DND-41 (cell line): Measurements from ENCODE around the gene FKBP14.

Experiments
- ATAC-seq: fragments of 200-7000 bp; cut with Tn5 transposase; 3 replicates; pipeline ENCODE4 v1.9.1; 2021; ENCODE audit warnings: low read depth; ENCODE audit not compliant: insufficient read depth
- DNase-seq: peaks from one replicate; pipeline ENCODE4 v3.0.0-alpha.2; 2020
- H2AFZ ChIP-seq: 2 replicates; pipeline ENCODE4 v1.6.0; 2012; ENCODE audit warnings: low read depth, low read length
- H3K27ac ChIP-seq: 2 replicates; pipeline ENCODE4 v1.5.1; 2012; ENCODE audit warnings: low read length, inconsistent platforms
- H3K27me3 ChIP-seq: fragments of 200-600 bp; sonication (generic); 2 replicates; pipeline ENCODE4 v1.6.0; 2012; ENCODE audit warnings: low read length, mild to moderate bottlenecking, inconsistent platforms; ENCODE audit not compliant: insufficient read depth, poor library complexity
- H3K36me3 ChIP-seq: 2 replicates; pipeline ENCODE4 v1.5.1; 2012; ENCODE audit warnings: low read length, inconsistent platforms; ENCODE audit not compliant: insufficient read depth
- H3K4me1 ChIP-seq: 2 replicates; pipeline ENCODE4 v1.5.1; 2012; ENCODE audit warnings: mild to moderate bottlenecking, low read length; ENCODE audit not compliant: insufficient read depth
- H3K4me2 ChIP-seq: 2 replicates; pipeline ENCODE4 v1.6.0; 2012; ENCODE audit warnings: mild to moderate bottlenecking, moderate library complexity, low read length, inconsistent platforms; ENCODE audit not compliant: insufficient read depth
- H3K4me3 ChIP-seq, 2 experiments: fragments of 200-600 bp in 1 of 2; shearing (Covaris generic) in 1 of 2; 2 replicates each; pipeline ENCODE4 v1.5.1; 2012 to 2016; ENCODE audit warnings: inconsistent platforms in 2 of 2, low read length in 2 of 2, mild to moderate bottlenecking in 2 of 2, low read depth in 1 of 2, moderate library complexity in 1 of 2
- H3K79me2 ChIP-seq: 2 replicates; pipeline ENCODE4 v1.6.0; 2012; ENCODE audit warnings: low read length, inconsistent platforms; ENCODE audit not compliant: insufficient read depth
- H3K9ac ChIP-seq: 2 replicates; pipeline ENCODE4 v1.6.0; 2012; ENCODE audit warnings: low read depth, mild to moderate bottlenecking, inconsistent platforms, low read length, moderate library complexity
- H3K9me3 ChIP-seq: 2 replicates; pipeline ENCODE4 v1.5.1; 2012; ENCODE audit warnings: low read length, moderate library complexity, mild to moderate bottlenecking, inconsistent platforms; ENCODE audit not compliant: insufficient read depth, severe bottlenecking
- H4K20me1 ChIP-seq: 2 replicates; pipeline ENCODE4 v1.6.0; 2012; ENCODE audit warnings: low read length; ENCODE audit not compliant: insufficient read depth
- EZH2 ChIP-seq: IDR thresholded peaks from 3 replicates; pipeline ENCODE4 v1.6.1; 2012; ENCODE audit warnings: borderline replicate concordance, low read depth, mild to moderate bottlenecking, moderate library complexity, low read length, inconsistent platforms; ENCODE audit not compliant: severe bottlenecking
- TF ChIP-seq, protein P1 (sequence below): IDR thresholded peaks from 2 replicates; pipeline ENCODE4 v1.5.1; 2012; ENCODE audit warnings: borderline replicate concordance, low read length, moderate library complexity, mild to moderate bottlenecking; ENCODE audit not compliant: poor library complexity, severe bottlenecking; ENCODE audit errors: extremely low read depth

The FKBP14 gene

DNA sequence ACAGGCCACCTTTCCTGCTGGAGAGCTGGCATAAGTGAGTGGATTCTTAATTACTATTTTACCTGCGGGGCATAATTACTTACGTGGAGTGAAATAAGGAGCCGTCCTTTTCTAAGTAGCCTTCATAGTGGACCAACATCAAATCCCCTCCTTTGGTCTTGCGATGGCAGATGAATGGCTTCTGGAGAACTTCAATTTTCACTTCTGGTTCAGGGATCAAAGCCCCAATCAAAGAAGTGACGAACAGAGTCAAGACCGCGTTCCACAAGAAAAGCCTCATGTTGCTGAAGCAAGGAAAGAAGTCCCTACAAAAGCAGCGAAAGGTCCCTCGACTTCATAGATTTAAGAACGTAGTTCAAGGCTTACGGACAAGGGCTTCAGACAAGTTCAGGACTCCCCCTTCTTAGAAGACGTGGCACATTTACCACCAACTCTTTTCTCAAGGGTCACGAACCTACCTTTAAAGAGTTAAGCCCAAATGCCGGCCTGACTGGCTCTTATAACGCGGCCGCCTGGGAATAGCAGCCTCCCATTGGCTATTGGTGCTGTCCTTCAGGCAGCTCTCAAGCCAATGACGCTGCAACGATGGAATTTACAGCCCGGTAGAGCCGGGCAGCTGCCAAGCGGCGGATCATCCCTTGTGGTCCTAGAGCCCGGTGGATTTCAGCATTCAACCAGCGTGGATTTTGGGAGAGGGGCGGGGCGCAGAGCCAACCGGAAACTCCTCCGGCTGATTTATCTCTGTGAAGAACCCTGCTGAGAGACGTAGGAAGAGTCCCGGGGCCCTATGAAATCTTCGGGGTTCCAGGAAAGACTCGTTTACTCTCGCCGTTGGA, at the start of gene FKBP14:
Gene FKBP14, minus strand, starts transcription at position 474 of the 836 bp plus-strand sequence. Its CDS starts 194 bp downstream, at position 280.
- H3K4me3 ChIP-seq: peak within 1 kb of the TSS; percentile 49 to 91
- H3K4me1 ChIP-seq: peaks cover 59% of the 10 kb centered on the region
- no peaks in the 10 kb centered on the region for H3K36me3 ChIP-seq
- no peaks in the 10 kb centered on the region for H3K9me3 ChIP-seq
- H3K4me2 ChIP-seq: peak within 1 kb of the TSS; percentile 82
- peak within 1 kb of the TSS; percentile 97 for H2AFZ ChIP-seq
- DNase-seq: peak; percentile 97
- H3K27ac ChIP-seq: peak within 1 kb of the TSS; percentile 85
- peak; percentile 90 for ATAC-seq
- H3K79me2 ChIP-seq: peaks cover 54% of the 10 kb centered on the region
- H3K9ac ChIP-seq: peak within 1 kb of the TSS; percentile 76
- no peaks in the 10 kb centered on the region for H3K27me3 ChIP-seq
- TF ChIP-seq, protein P1, sequence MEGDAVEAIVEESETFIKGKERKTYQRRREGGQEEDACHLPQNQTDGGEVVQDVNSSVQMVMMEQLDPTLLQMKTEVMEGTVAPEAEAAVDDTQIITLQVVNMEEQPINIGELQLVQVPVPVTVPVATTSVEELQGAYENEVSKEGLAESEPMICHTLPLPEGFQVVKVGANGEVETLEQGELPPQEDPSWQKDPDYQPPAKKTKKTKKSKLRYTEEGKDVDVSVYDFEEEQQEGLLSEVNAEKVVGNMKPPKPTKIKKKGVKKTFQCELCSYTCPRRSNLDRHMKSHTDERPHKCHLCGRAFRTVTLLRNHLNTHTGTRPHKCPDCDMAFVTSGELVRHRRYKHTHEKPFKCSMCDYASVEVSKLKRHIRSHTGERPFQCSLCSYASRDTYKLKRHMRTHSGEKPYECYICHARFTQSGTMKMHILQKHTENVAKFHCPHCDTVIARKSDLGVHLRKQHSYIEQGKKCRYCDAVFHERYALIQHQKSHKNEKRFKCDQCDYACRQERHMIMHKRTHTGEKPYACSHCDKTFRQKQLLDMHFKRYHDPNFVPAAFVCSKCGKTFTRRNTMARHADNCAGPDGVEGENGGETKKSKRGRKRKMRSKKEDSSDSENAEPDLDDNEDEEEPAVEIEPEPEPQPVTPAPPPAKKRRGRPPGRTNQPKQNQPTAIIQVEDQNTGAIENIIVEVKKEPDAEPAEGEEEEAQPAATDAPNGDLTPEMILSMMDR: no peak
- TF ChIP-seq EZH2: no peak
- peaks cover 13% of the 10 kb centered on the region; the same call in 1 of the 2 replicates for H4K20me1 ChIP-seq

DNA sequence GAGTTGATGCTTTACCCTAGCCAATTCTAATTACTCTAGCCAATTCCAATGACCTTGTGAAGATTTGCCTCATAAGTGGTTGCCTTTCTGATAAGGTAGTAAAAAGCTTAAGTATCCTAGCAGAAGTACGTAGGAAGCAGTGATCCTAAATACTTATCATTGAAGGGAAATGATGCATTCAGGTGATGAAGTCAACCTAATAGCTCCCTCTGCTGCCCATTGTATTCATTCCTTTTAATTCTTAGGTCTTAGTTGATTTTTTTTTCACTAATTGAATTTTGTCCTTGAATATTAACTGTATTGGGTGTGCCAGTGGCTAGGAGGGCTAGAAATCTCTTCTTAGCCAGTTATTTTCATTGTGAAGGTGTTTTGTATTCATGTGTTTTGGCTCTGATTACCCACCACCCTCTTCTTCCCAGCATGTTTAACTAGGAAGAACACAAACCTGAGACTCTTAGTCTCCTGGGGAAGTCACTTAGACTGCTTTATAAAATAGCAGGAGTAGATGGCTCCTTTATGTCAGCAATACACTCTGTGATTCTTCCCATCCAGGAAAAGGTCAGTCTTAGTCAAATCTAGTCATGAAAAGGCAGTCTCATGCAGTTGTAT, 48.0 kb upstream of the FKBP14 start:
- H3K9ac ChIP-seq: no peak overlapping the region
- no peaks in the 10 kb centered on the region for H4K20me1 ChIP-seq
- H3K79me2 ChIP-seq: no peaks in the 10 kb centered on the region
- no peaks in the 10 kb centered on the region for H3K27me3 ChIP-seq
- TF ChIP-seq, protein P1: peak; percentile 61
- no peak for TF ChIP-seq EZH2
- H3K9me3 ChIP-seq: no peaks in the 10 kb centered on the region
- no peak overlapping the region for H3K27ac ChIP-seq
- H3K4me2 ChIP-seq: no peak overlapping the region
- no peak overlapping the region for H2AFZ ChIP-seq
- no peak overlapping the region for H3K4me3 ChIP-seq
- no peak for DNase-seq
- peaks cover 36% of the 10 kb centered on the region for H3K36me3 ChIP-seq
- H3K4me1 ChIP-seq: no peaks in the 10 kb centered on the region
- no peak for ATAC-seq

DNA sequence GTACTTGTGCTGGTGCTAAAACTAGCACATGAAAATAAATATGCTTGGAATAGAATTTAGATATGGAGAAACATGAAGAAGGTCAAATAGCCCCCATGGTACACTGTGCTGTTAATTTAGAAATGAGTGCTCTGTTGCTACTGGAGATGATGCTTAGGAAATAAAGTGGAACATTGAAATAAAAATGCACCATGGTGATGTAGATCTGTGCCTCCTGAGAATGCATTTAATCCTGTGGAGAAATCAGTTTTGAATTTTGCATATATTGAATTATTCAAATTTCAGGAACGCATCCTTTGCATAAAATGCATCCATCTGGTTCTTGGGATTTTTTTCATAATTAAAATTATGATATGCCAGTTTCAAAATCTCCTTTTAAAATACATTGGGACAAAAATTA, 46.2 kb upstream of the FKBP14 start:
- Histone ChIP-seq H2AFZ (no peak overlapping the region), H3K9ac (no peak overlapping the region), H3K79me2 (no peaks in the 10 kb centered on the region), H3K4me2 (no peak overlapping the region), H3K4me3 (no peak overlapping the region), H3K27ac (no peak overlapping the region), H3K9me3 (no peaks in the 10 kb centered on the region), H4K20me1 (no peaks in the 10 kb centered on the region), H3K4me1 (no peaks in the 10 kb centered on the region), H3K27me3 (no peaks in the 10 kb centered on the region), H3K36me3 (peaks cover 29% of the 10 kb centered on the region)
- DNase-seq: no peak
- no peak for TF ChIP-seq EZH2
- TF ChIP-seq, protein P1: no peak
- ATAC-seq: no peak
